CD4-positive, alpha-beta T cell treated with Interleukin-6 at 100 ng/mL for 8 hours (primary cell): Measurements from ENCODE around the gene LHFPL5.

Experiments
- DNase-seq: peaks from one replicate; pipeline ENCODE4 v3.0.0-alpha.2; 2020; ENCODE audit warnings: mixed read lengths, low spot score

Gene LHFPL5

GRCh38 chr6:35804996-35805736 is at the start of gene LHFPL5:
LHFPL5 (plus strand) TSS chr6:35805352; CDS start chr6:35805671, 319 bp downstream.
- no peak for DNase-seq

DNA sequence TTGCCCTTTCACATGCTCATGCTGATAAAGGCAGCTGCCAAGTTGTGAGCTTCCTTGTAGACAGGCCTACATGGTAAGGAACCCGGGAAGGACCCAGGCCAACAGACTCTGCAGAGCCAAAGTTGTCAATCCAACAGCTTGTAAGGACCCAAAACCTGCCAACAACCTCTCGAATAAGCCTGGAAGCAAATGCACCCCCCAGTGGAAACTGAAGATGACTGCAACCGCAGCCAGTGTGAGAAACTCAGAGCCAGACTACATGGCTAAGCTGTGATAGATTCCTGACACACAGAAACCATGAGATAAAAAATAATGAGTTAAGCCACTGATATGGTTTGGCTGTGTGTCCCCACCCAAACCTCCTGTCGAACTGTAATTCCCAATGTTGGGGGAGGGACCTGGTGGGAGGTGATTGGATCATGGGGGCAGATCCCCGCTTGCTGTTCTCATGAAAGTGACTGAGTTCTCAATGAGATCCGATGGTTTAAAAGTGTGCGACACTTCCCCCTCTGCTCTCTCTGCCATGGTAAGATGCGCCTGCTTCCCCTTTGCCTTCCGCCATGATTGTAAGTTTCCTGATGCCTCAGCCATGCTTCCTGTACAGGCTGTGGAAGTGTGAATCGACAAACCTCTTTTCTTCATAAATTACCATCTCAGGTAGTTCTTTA is 47.6 kb upstream of the LHFPL5 start:
- DNase-seq = no peak

DNA sequence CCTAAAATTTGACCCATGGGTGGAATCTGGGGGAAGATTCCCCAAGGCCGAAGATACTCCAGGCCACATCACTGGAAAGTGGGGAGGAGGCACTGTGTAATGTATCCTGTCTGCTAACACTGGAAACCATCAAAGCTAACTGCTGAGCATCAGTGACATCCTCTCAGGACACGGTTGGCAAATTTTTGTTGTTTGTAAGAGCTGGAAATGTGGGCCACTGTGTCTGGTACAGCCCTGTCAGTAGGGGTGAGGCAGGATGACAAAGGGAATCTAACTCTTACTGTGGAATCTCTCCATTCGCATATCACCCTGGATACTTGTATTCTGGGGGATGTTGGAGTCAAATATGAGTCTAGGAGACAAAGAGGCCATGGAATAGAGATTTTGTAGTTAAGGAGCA is 45.7 kb upstream of the LHFPL5 start:
- no peak for DNase-seq

- no peak for DNase-seq
These were observed 39.4 kb upstream of the LHFPL5 start for GRCh38 chr6:35765739-35766138.

- no peak for DNase-seq
These were observed 35.9 kb upstream of the LHFPL5 start for GRCh38 chr6:35769211-35769610.

- no peak for DNase-seq
These were observed 33.9 kb upstream of the LHFPL5 start for GRCh38 chr6:35771343-35771627.

GRCh38 chr6:35774116-35774794 is 30.9 kb upstream of the LHFPL5 start:
- DNase-seq = no peak

- DNase-seq = no peak
These were observed 30.1 kb upstream of the LHFPL5 start for GRCh38 chr6:35775031-35775430.

DNA sequence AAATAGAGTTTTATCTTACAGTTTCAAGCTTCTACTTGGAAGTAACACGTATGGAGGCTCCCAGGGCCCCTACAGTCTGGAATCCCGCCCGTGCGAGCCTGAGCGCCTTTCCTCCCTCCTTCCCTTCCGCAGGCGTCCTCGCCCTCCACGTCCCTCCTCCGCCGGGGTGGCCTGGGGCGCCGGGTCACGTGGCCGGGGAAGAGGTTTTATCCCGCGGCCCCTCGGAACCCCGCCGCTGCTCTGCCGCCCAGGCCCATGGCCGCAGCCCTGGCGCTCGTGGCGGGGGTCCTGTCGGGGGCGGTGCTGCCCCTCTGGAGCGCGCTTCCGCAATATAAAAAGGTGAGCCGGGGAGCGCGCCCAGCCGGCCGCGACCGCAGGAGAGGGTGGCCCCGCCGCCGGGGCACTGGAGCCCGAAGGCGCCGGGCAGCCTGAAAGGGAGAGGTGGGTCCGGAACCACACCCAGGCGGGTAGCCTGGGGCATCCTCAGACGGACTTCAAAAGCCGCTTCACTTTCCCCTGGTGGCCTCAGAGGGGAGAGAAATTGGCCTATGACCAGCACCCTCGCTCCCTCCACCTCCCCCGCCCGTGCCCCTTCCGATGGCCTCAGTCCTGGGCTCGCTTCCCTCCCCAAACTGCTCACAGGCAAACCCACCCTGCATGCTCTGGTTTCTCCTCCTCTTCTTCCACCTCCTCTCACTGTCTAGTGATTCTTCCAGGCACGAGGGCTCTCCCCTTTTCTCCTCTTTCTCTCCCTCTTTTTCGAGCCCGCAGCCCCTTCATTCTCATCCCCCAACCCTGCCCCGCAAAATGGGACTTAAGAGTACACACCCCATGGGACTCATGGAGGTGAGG is 28.6 kb upstream of the LHFPL5 start, which contains the start of gene CLPSL2:
Gene CLPSL2 (plus strand): TSS at position 235 of the 852 bp plus-strand sequence. CDS start 21 bp downstream, at position 256.
- DNase-seq = no peak

DNA sequence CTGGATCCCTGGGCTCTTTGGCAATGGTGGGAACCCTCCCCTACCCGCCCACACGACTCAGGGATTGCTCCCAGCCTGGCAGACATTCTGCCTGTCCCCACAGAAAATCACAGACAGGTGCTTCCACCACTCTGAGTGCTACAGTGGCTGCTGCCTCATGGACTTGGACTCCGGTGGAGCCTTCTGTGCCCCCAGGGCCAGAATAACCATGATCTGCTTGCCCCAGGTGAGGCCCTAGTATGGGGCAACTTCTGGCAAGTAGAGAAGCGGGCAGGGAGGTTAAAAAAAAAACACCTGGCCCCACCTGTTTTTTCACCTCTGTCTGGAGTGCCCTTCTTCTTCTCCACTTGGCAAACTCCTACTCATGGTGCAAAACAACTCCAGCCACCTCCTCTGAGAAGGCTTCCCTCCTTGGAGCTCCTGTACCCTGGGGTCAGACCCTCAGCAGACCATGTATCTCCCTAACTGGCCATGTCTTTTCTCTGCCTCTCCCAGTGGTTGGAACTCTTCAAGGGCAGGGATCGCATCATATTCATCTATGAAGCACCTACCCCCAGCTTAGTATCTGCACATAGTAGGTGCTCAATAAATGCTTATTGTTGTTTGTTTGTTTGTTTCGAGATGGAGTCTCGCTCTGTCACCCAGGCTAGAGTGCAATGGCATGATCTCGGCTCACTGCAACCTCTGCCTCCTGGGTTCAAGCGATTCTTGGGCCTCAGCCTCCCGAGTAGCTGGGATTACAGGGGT is 27.6 kb upstream of the LHFPL5 start:
- no peak for DNase-seq

- no peak for DNase-seq
These were observed 26.7 kb upstream of the LHFPL5 start for GRCh38 chr6:35778437-35778836.

GRCh38 chr6:35780719-35781118 is 24.4 kb upstream of the LHFPL5 start, which contains the start of gene CLPSL1:
CLPSL1 (plus strand) TSS chr6:35781019; CDS start chr6:35781111, 92 bp downstream.
- no peak for DNase-seq

DNA sequence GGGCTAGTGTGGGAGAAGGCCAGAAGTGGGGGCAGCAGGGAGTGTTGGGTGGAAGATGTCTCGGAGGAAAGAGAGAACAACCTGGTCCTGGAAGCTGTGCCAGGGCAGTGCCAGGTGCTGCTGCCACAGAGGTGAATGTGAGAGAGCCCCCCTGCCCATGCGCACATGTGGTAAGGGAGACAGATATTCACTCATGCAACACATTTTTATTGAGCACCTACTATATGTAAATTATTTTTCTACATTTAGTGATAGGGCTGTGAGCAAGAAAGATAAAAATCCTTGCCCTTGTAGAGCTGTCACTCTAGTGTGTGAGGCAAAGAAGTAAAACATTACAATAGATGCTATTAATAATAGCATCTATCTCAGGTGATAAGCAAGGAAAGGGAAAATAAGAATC is 23.9 kb upstream of the LHFPL5 start:
- no peak for DNase-seq

DNA sequence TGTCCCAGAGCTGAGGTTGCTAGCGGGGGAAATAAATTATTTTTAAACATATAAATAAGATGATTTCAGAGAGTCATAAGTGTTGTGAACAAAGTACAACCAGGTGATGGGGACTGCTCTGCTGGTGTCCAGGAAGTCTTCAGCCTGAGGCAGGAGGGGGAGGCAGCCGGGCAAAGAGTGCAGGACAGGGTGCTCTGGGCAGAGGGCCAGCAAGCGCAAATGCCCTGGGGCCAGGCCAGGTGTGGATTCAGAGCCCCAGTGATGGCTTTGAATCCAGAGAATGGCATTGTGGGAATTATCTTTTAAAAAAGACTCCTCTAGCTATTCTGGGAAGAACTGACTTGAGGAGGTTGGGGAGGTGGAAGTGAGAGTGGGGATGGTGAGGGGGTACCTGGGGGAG is 22.7 kb upstream of the LHFPL5 start:
- DNase-seq = no peak

GRCh38 chr6:35784200-35784599 is 21.0 kb upstream of the LHFPL5 start:
- DNase-seq = no peak

DNA sequence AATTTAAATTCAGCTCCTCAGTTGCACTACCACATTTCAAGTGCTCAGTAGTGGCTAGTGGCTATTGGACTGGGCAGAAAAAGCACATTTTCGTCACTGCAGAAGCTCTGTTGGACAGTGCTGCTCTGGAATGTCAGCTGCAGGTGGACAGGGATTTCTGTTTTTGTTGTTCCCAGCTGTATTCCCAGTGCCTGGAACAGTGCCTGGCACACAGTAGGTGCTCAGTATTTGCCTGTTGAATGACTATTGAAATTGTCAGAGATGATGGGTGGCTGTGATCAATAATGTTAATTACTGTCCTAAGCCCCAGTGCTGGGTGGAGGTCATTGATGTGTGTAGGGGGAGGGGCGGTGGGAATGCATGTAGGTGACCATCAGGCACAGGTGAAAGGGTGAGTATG is 18.9 kb upstream of the LHFPL5 start:
- no peak for DNase-seq

DNA sequence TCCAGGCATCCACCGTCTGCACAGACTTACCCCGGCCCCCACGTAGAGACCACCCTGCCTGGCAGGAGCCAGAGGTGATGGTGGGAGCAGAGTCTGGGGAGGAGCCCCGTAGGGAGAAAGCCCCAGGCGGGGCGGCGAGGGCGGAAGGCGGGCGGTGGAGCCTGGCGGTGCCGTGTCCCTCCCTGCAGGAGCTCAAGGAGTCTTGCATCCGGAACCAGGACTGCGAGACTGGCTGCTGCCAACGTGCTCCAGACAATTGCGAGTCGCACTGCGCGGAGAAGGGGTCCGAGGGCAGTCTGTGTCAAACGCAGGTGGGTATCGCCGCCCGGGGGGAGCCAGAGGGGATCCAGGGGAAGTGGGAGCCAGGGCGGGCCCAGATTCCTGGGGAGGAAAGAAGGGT is 18.3 kb upstream of the LHFPL5 start:
- DNase-seq = no peak

DNA sequence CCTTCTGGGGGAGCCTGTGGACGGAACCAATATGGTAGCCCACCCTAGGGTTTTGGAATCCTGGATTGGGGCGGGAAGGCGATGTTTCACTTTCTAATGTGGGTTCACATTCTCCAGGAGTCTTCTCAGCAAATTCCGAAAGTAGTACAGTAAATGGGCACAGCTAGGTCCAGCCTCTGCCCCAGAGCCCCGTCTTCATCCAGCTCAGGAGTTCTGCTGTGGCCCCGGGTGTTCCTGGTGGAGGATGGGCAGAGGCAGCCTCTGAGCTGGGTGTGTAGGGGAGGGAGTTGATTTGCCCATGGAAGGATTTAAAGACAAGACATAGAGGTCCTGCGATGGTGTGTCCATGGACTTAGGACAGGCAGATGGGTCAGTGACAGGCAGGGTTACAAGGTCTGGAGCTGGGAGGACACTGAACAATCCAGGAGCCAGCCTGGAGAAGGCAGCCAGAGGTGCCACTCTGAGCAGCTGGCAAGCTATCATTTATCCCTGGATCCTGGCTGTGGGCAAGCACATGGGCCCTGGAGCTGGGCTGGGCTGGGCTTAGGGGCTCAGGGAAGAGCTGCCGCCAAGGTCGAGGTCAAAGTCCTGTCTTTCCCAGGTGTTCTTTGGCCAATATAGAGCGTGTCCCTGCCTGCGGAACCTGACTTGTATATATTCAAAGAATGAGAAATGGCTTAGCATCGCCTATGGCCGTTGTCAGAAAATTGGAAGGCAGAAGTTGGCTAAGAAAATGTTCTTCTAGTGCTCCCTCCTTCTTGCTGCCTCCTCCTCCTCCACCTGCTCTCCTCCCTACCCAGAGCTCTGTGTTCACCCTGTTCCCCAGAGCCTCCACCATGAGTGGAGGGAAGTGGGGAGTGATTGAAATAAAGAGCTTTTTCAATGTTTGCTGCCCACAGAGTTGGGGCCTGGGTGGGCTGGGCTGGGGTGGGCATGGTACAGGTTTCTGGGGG is 17.6 kb upstream of the LHFPL5 start:
- no peak for DNase-seq

DNA sequence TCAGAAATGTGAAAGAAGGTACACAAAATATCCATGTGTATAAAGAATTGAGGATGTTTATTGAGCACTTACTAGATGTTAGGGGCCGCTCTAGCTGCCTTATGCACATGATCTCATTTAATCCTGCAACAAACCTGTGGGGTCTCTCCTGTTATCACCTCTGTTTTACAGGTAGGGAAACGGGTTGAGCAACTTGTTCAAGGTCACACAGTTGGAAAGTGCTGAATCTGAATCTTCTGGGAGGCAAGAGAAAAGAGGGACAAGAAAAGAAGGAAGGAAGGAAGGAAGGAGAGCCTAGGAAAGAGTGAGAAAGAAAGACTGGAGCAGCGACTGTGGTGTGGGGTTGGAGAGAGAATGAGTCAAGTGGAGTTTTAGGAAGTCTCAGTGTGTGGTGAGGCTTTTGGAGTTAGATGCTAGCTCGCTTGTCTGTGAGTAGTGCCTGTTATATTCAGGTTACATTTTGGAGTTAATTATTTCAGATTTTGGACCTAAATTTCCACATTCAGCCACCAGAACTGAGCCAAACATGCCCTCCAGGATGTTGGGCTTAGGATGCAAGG is 16.6 kb upstream of the LHFPL5 start:
- no peak for DNase-seq

GRCh38 chr6:35790683-35791082 is 14.5 kb upstream of the LHFPL5 start:
- no peak for DNase-seq
